Measurements from ENCODE around the gene COL18A1. TPM values are rescaled to one million over a fixed set of nuclear protein-coding genes. Genes with fewer than 3 reads are reported as not detected.

COL18A1 gene
- total RNA-seq, 3 donors from 2014 or later (not counting 1 experiment from before 2014, with no cell fraction given), result 12.3 to 22.3 (median 12.7) TPM

DNA sequence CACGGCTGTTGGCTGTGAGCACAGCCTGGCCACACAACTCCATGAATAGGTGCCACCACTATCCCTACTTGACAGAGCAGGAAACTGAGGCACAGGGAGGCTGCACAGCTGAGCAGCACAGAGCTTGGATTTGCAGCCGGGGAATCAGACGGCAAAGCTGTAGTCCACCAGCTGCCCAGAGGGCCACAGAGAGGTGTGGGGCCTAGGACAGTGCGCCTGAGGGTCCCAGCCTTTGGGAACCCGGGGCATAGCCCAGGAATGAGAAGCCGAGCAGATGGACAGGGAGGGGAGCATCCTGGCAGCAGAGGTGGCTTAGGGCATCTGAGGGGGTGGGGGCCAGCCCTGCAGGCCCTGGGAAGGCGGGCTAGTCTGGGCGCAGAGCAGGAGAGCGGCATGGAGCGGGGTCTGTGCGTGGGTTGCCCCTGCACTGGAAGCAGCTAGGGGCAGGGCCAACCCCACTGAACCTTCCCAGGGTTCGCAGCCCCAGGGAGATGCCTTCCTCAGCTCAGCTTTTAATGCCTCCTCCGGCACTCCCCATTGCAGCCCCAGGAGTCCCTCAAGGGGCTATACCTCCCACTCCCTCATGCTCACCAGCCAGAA lies 46.2 kb upstream of the COL18A1 start:
- TF ChIP-seq, protein P1, sequence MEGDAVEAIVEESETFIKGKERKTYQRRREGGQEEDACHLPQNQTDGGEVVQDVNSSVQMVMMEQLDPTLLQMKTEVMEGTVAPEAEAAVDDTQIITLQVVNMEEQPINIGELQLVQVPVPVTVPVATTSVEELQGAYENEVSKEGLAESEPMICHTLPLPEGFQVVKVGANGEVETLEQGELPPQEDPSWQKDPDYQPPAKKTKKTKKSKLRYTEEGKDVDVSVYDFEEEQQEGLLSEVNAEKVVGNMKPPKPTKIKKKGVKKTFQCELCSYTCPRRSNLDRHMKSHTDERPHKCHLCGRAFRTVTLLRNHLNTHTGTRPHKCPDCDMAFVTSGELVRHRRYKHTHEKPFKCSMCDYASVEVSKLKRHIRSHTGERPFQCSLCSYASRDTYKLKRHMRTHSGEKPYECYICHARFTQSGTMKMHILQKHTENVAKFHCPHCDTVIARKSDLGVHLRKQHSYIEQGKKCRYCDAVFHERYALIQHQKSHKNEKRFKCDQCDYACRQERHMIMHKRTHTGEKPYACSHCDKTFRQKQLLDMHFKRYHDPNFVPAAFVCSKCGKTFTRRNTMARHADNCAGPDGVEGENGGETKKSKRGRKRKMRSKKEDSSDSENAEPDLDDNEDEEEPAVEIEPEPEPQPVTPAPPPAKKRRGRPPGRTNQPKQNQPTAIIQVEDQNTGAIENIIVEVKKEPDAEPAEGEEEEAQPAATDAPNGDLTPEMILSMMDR (IDR thresholded peaks at IDR 0.05), result no peak
- WGBS (ENCODE audit: insufficient coverage), result 90% methylated on average over 13 of the region's 13 CpGs
- Histone ChIP-seq H3K27ac (ENCODE audit: low read length) (no peak overlapping the region), H3K36me3 (ENCODE audit: control insufficient read depth, insufficient read depth, low read length) (no peaks in the 10 kb centered on the region), H3K27me3 (ENCODE audit: control insufficient read depth, insufficient read depth, low read length) (no peaks in the 10 kb centered on the region), H3K4me1 (ENCODE audit: control insufficient read depth, insufficient read depth, low read length) (no peaks in the 10 kb centered on the region), H3K4me3 (ENCODE audit: low read length) (no peak overlapping the region), H3K9me3 (ENCODE audit: control insufficient read depth, insufficient read depth, low read length) (no peaks in the 10 kb centered on the region)
- no peak overlapping the region for H3K4me3 Mint-ChIP-seq
- ATAC-seq (no peak), DNase-seq (no peak)
- no peak overlapping the region for H3K27ac Mint-ChIP-seq
- peaks cover 3 to 34% of the 10 kb centered on the region in 2 donors for H3K27me3 Mint-ChIP-seq (ENCODE audit: low read depth in 2 of 2)
- intact Hi-C loops (cut with micrococcal nuclease), result no loop called here
- no peaks in the 10 kb centered on the region for H3K36me3 Mint-ChIP-seq
- no peaks in the 10 kb centered on the region for H3K9me3 Mint-ChIP-seq
- H3K4me1 Mint-ChIP-seq, result peaks cover 0 to under 1% of the 10 kb centered on the region in 2 donors

DNA sequence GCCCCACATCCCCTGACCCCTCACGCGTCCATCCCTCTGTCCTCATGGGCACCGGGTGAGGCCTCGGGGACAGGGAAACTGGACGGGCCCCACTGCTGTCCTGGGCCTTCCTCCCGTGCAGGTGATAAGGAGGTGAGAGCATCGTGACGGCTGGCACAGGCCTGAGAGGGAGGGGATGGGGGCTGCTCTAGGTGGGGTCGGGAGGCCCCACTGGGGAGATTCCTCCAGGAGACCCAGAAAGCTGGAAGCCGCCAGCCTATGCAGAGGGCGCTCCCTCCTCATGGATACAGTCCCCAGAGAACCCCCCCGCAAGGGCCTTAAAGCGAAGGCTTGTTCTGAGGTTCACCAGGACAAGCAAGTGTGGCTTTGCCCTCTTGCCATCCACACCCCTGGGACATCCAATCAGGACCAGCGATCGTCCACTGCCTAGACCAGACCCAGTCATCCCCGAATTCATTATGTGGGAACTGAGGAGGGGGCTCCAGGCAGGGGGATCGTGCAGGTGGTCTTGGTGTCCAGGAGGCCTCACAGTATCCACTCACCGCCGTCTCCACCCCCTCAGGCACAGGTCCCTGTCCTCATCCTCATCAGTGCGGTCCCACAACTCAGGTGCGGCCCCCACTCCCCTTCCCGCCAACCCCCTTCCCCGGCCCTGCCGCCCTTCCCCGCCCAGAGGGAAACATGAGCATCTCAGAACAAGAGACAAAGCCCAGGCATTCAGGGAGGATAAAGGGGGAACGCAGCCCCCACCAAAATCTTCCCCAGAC lies 45.3 kb upstream of the COL18A1 start:
- Histone ChIP-seq H3K27ac (ENCODE audit: low read length) (no peak overlapping the region), H3K9me3 (ENCODE audit: control insufficient read depth, insufficient read depth, low read length) (no peaks in the 10 kb centered on the region), H3K4me3 (ENCODE audit: low read length) (no peak overlapping the region), H3K4me1 (ENCODE audit: control insufficient read depth, insufficient read depth, low read length) (no peaks in the 10 kb centered on the region), H3K27me3 (ENCODE audit: control insufficient read depth, insufficient read depth, low read length) (no peaks in the 10 kb centered on the region), H3K36me3 (ENCODE audit: control insufficient read depth, insufficient read depth, low read length) (no peaks in the 10 kb centered on the region)
- TF ChIP-seq, protein P1 (IDR thresholded peaks at IDR 0.05), result no peak
- Mint-ChIP-seq H3K27ac (no peak overlapping the region), H3K27me3 (ENCODE audit: low read depth in 2 of 2) (peaks cover 3 to 35% of the 10 kb centered on the region in 2 donors), H3K9me3 (no peaks in the 10 kb centered on the region), H3K4me3 (no peak overlapping the region), H3K36me3 (no peaks in the 10 kb centered on the region), H3K4me1 (peaks cover 0 to 5% of the 10 kb centered on the region in 2 donors)
- WGBS (ENCODE audit: insufficient coverage), result 89% methylated on average over 26 of the region's 26 CpGs
- no peak for ATAC-seq
- intact Hi-C loops (cut with micrococcal nuclease), result no loop called here
- no peak for DNase-seq

DNA sequence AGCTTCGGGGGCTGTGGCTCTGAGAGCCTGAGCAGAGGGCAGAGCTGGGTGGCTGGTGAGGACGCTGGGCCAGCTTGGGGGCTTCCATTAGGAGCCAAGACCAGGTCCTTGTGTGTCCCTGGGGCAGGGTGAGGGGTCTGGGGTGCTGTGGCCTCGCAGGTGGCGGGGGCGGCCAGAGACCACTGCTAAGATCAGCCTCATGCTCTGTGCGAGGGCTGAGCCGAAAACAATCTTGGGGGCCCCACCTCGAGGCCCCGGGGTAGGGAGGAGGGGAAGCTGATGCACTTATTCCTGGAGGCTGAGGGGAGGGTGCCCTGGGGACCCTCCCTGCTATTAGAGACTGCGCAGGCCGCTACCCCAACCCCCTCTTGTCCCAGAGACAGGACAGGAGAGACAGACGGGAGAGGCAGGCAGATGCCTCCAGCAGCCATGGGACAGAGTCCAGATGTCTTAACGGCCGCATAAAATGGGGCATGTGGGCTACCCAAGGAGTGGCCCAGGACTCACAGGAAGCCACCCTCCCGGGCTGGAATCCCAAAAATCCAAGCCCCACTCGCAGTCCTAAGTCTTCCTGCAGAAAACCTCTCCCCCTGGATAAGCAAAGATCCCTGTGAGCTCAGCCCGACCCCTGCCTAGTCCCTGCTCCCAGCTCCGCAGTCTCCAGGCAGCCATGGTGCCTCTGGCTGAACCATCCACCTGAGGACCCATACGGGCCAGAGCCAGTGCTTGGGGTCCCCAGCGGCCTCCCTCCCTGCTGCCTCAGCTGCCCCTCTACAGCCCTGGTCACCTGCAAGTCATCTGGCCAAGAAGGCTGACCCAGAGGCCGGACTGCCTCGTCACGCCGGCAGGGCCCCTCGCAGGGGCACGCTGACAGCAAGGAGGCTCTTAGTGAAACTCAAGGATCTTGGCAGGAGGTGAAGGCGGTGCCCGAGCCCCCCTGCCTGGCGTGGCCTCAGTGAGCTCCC lies 43.6 kb upstream of the COL18A1 start:
- Mint-ChIP-seq H3K4me3 (no peak overlapping the region), H3K9me3 (no peaks in the 10 kb centered on the region), H3K27ac (no peak overlapping the region), H3K4me1 (peaks cover 0 to 5% of the 10 kb centered on the region in 2 donors), H3K36me3 (no peaks in the 10 kb centered on the region), H3K27me3 (ENCODE audit: low read depth in 2 of 2) (peaks cover 3 to 20% of the 10 kb centered on the region in 2 donors)
- no peaks in the 10 kb centered on the region for H3K27me3 ChIP-seq (ENCODE audit: control insufficient read depth, insufficient read depth, low read length)
- no peak overlapping the region for H3K4me3 ChIP-seq (ENCODE audit: low read length)
- TF ChIP-seq, protein P1 (IDR thresholded peaks at IDR 0.05), result no peak
- DNase-seq, result no peak
- no peaks in the 10 kb centered on the region for H3K4me1 ChIP-seq (ENCODE audit: control insufficient read depth, insufficient read depth, low read length)
- H3K9me3 ChIP-seq (ENCODE audit: control insufficient read depth, insufficient read depth, low read length), result no peaks in the 10 kb centered on the region
- H3K27ac ChIP-seq (ENCODE audit: low read length), result no peak overlapping the region
- intact Hi-C loops (cut with micrococcal nuclease), result no loop called here
- no peaks in the 10 kb centered on the region for H3K36me3 ChIP-seq (ENCODE audit: control insufficient read depth, insufficient read depth, low read length)
- WGBS (ENCODE audit: insufficient coverage), result 81% methylated on average over 29 of the region's 29 CpGs
- no peak for ATAC-seq
